HG03558 (cell line): ENCODE measurements around the gene AFF3.
"Not testable (repeated sequence)": the region's sequence is repeated elsewhere in the genome, so short reads cannot be mapped to it uniquely, and the experiment has no call there.

Source experiments
- ATAC-seq: cut with Tn5 transposase; IDR thresholded peaks from one replicate; pipeline ENCODE4 v1.9.1; 2021; ENCODE audit warnings: moderate number of reproducible peaks; ENCODE audit not compliant: unreplicated experiment; ENCODE audit errors: extremely low read depth

Gene AFF3

DNA sequence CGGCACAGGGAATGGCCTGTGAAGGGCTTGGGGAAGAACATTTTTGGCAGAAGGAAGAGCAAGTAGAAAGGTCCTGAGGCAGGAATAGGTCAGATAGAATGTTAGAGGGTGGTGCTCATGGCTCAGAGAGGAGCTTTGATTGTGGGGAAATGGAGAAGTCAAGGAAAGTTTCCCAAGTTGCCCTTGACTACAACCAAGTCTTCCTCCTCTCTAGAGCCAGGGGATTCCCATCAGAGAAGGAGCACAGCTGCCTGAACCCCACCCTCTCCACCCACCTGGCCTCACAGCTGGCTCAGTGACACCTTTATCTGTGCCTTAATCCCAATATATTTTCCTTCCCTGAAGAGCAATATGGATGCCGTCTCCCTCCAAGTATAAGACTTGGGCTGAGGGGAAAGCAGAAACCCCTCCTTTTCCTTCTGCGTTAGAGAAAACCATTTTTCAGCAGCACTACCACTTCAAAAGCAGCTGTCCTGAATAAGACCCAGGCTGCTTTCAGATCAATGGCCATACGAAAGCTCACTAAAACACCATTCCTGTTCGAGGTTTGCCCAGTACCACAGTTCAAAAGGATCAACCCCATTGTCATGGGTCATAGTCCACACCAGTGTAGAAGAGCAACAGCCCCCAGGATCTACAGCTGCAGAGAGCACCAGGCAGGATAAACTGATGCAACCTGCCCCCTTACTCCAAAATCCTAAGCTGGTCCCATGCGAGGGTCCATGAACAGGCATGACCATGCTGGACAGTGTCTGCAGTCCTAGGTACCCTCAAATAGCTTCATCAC lies 199.6 kb downstream of the AFF3 start:
- no peak for ATAC-seq

DNA sequence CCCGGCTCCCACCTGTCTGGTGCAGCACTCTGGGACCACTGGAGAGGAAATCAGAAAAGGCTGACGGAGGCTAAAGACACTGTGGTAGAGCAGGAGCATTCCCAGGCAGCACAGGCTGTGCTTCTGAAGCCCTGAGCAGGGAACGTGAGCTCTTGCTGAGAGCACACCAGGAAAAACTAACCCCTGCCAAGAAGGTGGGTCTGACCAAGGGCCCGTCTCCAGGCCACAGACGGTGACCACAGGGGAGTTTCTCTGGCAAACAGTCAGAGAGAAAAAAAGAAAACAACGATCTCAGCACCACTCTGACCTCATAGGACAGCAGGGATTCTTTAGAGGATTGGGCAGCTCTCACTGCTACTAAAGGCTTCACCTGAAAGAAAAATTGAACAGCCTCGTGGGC lies 201.4 kb downstream of the AFF3 start:
- ATAC-seq = no peak

DNA sequence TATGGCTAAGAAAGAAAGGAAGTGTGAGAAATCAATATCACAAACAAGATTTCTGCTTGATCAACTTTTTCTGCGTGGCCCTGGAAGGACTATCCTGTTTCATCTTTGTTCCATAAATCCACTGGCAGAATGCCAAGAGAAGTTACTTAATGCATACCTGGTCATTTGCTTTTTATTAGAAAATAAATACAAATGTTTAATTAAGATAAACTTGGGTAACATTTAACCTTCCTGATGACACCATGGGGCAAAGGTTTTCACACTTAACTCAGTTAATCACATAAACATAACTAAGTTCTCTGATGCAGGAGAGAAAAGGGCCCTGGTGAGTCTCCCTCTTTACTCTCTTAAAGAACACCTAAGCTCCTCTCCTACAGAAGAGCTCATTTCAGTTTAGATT lies 203.3 kb downstream of the AFF3 start:
- ATAC-seq = no peak

DNA sequence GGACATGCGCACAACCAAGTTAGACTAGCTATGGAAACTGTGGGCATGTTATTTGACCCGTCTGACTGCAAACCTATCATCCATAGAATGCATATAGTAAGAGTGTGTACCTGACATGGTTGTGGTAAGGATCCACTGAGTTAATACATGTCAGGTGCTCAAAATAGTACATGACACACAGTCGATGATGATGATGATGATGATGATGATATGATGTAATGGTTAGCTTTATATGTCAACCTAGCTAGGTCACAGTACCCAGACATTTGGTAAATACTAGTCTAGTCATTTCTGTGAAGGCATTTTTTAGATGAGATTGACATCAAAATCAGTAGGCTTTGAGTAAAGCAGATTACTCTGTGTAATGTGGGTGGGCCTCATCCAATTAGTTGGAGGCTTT lies 204.1 kb downstream of the AFF3 start:
- ATAC-seq = no peak

DNA sequence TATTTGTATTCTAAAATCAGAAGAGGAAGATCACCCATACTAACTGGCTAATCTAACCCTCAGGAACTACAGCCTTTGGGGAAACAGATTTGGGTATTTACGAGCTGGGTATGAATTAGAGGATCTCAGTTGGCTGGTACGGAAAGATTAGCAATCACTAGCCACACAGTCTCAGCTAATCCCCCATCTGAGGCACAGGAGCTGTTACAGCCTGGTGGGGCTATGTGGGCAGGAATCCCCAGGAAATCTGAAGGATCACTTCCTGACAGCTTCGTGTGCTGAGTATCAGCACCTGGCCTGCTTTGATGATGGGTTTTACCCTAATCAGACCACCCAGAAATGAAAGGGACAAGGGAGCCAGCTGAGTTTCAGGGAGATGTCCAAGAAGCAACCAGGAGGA lies 206.3 kb downstream of the AFF3 start:
- no peak for ATAC-seq

DNA sequence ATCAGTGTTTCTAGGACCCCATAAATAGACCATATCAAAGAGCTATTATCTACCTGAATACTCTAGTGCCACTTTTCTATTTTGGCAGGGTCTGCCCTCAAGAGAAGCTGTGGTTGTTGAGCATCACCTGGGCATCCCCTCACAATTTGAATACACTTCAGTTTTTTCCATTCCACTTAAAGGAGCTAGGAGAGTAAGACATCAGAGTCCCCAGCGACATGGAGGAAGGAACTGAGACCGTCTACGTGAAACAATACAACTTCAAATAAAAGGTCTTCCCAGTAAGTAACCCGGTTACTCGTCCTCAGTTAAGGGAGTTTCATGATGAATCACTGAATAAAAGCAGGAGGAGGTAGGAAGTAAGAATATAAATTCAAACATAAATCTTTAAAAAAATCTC lies 206.7 kb downstream of the AFF3 start:
- no peak for ATAC-seq

DNA sequence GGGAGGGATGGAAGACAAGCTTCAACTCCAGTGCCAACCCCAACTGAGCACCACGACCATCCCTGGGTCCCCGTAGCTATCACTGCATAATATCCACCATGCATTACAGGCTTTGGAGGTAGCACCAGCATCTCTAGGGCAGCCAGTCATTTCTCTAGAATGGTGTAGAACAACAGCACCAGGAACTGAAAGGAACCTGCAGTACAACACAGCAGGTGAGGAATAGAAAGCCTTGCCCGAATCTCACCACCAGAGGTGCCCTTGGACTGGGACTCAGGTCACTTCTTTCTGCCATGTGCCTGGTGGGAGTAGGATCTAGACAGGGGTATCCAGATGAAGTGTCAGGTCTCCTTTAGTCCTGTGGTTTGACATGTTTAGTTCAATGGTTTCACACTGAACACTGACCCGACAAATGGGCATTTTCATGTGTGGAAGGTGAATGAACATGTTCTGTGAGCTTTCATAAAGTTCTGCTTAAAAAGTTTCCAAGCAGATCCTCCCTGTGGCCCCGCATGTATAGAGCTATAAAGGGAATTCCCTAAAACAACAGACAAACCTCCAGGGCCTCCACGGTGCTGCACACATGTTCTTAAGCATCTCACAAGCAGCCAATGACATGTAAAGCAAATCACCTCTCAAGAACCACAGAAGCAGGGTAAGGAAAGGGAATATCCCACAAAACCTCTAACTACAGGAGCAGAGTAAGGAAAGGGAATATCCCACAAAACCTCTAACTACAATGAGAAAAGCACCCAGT lies 208.3 kb downstream of the AFF3 start:
- no peak for ATAC-seq

DNA sequence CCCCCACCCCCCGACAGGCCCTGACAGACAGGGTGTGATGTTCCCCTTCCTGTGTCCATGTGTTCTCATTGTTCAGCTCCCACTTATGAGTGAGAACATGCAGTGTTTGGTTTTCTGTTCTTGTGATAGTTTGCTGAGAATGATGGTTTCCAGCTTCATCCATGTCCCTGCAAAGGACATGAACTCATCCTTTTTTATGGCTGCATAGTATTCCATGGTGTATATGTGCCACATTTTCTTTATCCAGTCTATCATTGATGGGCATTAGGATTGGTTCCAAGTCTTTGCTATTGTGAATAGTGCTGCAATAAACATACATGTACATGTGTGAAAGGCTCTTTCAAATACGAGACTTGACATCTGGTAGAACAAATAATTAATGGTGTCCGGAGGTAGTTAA lies 208.9 kb downstream of the AFF3 start:
- not testable (repeated sequence) for ATAC-seq

DNA sequence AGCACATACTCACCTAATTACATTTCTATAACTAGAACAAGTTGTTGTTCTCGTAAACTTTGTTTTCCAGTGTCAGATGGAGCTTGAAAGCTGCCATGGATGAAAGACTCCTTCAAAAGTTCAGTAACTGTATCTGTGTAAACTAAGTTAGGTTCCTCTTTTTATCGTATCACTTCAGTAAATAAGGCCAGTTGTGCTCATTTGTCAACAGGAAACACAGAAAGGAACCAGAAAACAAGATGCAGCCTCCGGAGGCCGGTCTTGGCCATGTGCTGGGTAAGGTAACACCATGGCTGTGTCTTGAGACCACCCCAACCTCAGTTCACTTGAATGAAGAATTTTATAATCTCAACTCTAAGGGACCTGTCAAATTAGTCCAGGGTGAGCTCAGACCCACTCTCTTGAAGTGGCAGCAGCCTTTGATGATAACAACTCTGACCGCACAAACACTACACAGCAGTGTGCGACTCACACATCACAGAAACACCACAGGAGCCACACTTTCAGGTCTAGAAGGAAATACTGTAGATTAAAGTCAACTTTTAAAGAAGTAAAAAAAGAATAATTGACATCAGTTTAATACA lies 213.8 kb downstream of the AFF3 start:
- ATAC-seq = no peak

DNA sequence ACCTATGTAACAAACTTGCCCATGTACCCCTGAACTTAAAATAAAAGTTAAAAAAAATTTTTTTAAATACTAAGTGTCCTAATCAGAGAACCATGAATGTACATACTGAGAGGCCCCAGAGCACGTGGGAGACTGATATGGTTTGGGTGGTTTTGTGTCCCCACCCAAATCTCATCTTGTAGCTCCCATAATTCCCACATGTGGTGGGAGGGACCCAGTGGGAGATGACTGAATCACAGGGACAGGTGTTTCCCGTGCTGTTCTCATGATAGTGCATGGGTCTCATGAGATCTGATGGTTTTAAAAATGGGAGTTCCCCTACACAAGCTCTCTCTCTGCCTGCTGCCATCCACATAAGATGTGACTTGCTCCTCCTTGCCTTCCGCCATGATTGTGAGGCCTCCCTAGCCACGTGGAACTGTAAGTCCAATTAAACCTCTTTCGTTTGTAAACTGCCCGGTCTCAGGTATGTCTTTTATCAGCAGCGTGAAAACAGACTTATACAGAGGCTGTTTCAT lies 214.6 kb downstream of the AFF3 start:
- not testable (repeated sequence) for ATAC-seq

DNA sequence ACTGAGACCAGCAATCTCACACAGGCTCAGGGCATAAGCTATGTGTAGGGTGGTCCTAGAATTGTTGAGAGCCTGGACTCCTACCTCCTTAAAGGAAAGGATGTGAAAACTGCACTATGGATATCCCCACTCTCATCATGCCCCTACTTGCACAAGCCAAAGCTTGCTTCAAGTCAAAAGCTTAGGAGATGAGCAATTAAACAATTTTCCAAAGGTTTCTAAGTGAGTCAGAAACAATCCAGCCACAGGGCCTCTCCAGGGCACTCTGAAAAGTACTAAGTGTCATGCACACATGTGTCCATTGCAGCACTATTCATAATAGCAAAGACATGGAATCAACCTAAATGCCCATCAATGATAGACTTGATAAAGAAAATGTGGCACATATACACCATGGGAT lies 215.4 kb downstream of the AFF3 start:
- no peak for ATAC-seq

DNA sequence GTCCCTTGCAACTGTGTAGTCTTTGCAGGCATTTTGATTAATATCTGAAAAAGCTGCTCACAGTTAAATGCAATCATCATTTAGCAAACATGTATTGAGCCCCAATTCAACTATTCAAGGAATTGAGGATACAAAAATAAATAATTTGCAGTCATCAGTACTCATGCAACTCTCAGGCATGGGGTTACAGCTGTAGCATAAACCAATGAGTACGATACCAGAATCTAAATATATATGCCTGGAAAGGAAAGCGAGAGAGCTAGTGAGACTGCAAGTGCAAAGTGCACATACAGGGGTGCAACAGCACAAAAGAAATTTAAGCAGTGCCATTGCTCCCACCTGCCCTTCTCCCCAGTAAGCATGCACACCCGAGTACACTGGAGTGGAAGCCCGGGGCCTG lies 216.4 kb downstream of the AFF3 start:
- ATAC-seq = no peak

DNA sequence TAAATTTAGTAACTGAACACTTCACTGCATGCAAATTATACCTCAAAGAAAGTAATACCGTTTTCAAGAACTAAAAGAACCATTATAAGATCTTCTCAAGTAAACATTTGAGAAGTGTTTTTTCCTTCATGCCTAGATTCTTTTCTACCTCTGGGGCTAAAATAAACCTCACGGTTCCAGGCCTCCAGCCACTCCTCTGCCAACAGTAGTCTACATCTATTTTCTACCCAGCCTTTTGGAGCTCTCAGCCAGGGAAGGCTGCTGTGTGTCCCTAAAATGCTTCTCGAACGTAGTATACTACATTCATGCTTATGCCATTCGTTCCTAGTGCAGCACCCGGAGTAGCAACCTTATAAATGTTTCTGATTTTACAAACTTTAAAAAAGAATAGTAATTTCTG lies 219.7 kb downstream of the AFF3 start:
- no peak for ATAC-seq

DNA sequence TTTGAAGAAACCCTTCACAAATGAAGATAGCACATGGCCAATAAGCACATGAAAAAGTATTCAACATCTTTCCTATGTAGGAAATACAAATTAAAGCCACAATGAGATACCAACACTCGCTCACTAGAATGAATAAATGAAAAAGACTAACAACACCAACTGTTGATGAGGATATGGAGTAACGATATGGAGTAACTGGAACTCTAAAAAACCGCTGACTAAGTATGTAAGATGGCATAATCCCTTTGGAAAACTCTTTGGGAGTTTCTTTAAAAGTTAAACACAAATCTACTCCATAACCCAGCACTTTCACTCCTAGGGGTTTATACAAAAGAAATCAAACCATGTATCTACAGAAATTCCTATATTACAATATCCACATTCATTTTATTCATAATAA lies 220.5 kb downstream of the AFF3 start:
- ATAC-seq = no peak

DNA sequence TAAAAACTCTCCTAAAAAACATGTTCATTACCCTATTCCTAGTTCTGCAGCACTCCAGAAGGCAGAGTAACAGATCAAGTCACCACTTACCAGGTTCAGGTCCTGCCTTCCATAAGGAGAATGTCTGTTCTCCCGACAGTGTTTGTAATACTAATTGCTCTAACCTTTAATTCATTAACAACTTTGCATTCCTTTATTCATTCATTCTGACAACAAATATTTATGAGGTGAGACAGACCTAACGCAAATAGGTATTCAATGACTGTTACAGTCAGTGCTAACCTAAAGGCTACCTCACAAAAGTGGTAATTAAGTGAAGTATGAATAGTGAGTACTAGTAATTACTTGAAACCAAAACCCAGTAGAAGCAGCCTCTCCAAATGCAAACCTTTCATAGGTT lies 224.0 kb downstream of the AFF3 start:
- ATAC-seq = no peak

DNA sequence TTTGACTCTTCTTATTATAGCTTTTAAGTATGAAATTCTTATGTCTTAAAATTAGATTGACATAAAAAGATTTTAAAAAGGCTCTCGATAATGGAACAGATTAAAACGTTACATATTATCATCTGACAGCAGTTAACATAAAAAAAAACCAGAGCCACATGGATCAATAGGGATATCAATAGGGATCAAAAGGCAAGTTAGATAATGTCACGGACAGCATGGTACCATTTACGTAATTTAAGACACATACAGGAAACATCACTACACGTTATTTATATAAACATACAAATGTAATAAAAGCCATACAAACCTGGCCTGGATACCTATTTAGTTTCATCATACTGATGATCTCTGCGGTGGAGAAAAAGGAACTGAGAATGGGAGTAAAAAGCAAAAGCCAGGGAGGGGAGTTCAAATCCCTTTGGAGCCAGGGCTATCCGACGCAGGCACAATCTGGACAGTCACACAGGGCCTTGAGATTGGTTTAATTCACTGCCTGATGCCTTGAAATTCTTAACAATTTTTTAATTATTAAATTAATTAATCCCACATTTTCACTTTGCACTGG lies 227.2 kb downstream of the AFF3 start:
- ATAC-seq = no peak

DNA sequence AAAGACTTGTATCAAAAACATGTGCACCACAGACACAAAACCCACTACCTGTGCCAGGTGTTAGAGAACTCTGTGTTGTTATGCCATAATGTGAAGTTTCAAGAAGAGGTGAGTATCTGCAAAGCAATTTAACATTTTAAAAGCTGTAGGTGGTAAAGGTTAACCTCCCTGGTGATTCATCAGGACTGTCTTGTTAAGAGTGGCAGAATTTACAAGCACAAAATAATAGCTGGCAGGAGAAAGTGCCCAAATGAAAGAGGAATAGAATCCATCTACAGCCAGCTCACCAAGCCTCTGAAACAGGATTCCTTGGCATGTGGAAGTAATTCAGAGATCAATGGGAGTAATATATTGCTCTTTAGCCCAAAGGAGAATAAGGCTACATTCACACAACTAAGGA lies 230.7 kb downstream of the AFF3 start:
- ATAC-seq = no peak

DNA sequence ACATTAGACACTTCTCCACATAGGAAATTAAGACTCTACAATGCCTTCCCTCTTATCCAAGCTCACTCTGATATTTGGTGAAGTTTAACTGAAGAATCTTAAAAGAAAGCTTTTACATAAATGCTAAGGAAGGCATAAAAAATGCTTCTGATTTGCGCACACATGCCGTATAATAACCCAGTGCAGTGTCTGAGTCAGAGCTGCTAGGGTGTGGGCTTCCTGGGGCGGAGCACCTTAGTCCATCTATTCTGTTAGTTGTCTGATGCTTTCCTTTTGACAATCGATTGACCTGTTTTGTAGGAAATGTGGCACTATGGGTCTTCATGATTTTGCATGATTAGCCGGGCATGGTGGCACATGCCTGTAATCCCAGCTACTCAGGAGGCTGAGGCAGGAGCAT lies 231.5 kb downstream of the AFF3 start:
- ATAC-seq = no peak

DNA sequence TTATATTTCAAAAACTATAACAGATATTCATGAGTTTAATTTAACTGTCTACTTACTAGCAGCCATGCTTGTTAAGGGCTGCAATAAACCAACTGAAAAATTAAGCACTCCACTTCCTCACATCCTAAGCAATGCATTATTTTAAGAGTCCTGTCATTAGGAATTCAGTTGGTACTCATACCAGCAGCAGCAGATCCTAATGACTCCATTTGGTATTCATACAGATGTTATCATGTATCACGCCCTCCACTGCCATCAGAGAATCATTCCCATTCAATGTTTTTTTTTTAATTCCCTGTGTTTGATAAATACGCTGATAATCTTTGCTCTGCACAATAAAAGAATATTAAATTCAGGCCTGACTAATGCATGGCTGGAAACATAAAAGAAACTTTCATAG lies 236.8 kb downstream of the AFF3 start:
- no peak for ATAC-seq

DNA sequence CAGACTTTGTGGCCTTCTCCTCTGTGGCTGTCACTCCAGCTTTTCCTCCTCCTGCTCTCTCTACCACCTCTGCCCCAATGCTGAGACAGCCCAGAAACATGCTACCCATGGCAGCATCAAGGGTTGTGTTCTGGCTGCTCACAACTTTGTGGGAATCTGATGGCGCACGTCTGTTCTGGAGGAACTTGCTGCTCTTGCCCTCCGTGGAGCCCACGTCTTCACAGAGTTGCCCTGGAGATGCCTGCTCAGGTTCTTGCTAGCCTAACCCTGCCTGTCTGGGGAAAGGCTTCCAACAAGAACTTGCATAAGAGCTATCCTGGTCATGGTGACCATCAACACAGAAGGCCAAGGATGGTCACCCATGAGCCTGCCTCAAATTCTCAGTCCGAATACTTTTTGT lies 237.4 kb downstream of the AFF3 start:
- ATAC-seq = no peak

DNA sequence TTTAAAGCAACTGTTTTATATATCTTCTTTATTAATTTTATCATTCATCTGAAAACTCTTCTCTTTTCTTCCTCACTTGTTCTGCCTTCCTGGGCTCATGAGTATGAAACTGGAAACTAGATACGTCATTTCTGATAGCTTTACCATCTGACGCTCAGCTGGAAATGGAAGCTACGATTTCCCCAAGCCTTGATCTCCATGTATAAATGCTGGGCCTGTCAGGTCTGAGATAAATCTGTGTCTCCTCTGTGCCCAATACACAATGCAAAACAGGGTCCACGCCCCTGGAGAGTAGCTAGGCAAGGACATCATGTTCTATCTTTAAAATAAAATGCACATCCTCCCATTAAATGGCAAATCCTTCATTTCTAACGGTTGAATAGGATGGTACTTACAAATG lies 238.4 kb downstream of the AFF3 start:
- no peak for ATAC-seq
